Body of pancreas (tissue), 4 donors: ENCODE data around the gene SPOCK3. TPM values are rescaled to one million over a fixed set of nuclear protein-coding genes. Genes with fewer than 3 reads are reported as not detected.

Experiments used
- ATAC-seq: fragments of 150-250 bp; one replicate; pipeline ENCODE4 v1.9.1; 2016
- DNase-seq, 4 donors: peaks; one replicate each; pipeline ENCODE4 v3.0.0-alpha.2; 2019
- H3K27ac ChIP-seq, 4 donors: fragments of 200-600 bp; sonication (generic); 1 replicate in 3 of 4; 2 replicates in 1 of 4; pipeline versions ENCODE4 v1.5.1 to v1.6.1; 2016 to 2019; ENCODE audit warnings: mild to moderate bottlenecking in 1 of 4, mixed read lengths in 1 of 4, moderate library complexity in 1 of 4
- H3K27me3 ChIP-seq, 2 donors: fragments of 200-600 bp; sonication (generic); one replicate each; pipeline ENCODE4 v1.6.0; 2016; ENCODE audit warnings: mild to moderate bottlenecking in 1 of 2
- H3K36me3 ChIP-seq, 2 donors: fragments of 200-600 bp; sonication (generic); replicated peaks in 1 of 2; 2 replicates each; pipeline ENCODE4 v1.5.1; 2016; ENCODE audit warnings: low read depth in 2 of 2; ENCODE audit not compliant: insufficient read depth in 1 of 2
- H3K4me1 ChIP-seq: fragments of 200-600 bp; sonication (generic); one replicate; pipeline ENCODE4 v1.6.0; 2016
- H3K4me3 ChIP-seq, 2 donors: fragments of 200-600 bp; sonication (generic); 1 replicate in 1 of 2; 2 replicates in 1 of 2; pipeline ENCODE4 v1.5.1; 2016 to 2019
- H3K9me3 ChIP-seq, 3 donors: fragments of 200-600 bp; sonication (generic); 1 replicate in 2 of 3; 2 replicates in 1 of 3; pipeline ENCODE4 v1.5.1; 2016
- POLR2A ChIP-seq, 3 donors: fragments of 450-650 bp; IDR thresholded peaks; one replicate each; pipeline ENCODE4 v1.6.1; 2016; ENCODE audit warnings: antibody characterized with exemption in 3 of 3, mild to moderate bottlenecking in 2 of 3
- WGBS, 2 donors: methylation state at CpG; one replicate each; pipeline ENCODE4 v1.1.5; 2017; 5-methylcytosine and 5-hydroxymethylcytosine counted together
- intact Hi-C: fragments of 100-400 bp; cut with DNase I; formaldehyde crosslinking; loops from one replicate; pipeline ENCODE4 v1.15.1; 2023
- total RNA-seq, 2 donors: library from RNA; depleted of rRNA; stranded (reverse); fragments of >200 nt; gene quantifications; one replicate each; pipeline ENCODE4 v1.1.0, GENCODE V29; 2016
- TF ChIP-seq, protein P1 (sequence below), 7 experiments: fragments of 450-650 bp in 4 of 7; fragments of 200-600 bp in 3 of 7; sonication (generic) in 3 of 7; IDR thresholded peaks; one replicate each; pipeline ENCODE4 v1.5.1; 2016 to 2019; ENCODE audit warnings: antibody characterized with exemption in 7 of 7

The SPOCK3 gene
- total RNA-seq, 2 donors from 2014 or later = not detected

DNA sequence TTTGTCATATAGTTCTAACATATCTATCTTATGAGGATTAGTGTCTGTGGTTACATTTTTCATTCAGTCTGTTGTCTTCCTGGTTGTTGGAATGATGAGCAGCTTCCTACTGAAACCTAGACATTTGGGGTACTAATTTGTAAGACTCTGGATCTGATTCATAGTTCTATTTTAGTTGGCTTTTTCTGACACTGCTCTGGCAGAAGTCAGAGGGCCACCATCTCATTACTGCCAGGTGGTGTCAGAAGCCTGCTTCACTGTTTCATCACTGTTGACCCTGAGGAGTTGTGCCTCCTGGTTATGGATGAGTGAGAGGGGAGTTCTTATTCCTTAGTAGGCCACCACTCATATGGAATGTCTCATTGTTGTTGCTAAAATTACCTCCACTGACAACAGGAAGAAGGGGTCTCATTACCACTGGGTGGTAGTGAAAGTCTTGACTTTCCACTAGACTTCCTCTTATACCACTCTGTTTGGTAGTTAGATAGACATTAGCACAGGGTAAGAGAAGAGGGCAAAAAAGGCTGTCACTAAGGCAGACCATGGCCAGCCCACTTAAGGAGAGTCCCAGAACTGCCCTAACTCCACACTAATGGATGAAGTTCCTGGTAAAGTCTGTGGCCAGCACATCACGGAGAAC is 395.2 kb downstream of the SPOCK3 start:
- DNase-seq (no peak), ATAC-seq (no peak)
- intact Hi-C loops = no loop called here
- no peak for TF ChIP-seq POLR2A (IDR thresholded peaks at IDR 0.05)
- TF ChIP-seq, protein P1, sequence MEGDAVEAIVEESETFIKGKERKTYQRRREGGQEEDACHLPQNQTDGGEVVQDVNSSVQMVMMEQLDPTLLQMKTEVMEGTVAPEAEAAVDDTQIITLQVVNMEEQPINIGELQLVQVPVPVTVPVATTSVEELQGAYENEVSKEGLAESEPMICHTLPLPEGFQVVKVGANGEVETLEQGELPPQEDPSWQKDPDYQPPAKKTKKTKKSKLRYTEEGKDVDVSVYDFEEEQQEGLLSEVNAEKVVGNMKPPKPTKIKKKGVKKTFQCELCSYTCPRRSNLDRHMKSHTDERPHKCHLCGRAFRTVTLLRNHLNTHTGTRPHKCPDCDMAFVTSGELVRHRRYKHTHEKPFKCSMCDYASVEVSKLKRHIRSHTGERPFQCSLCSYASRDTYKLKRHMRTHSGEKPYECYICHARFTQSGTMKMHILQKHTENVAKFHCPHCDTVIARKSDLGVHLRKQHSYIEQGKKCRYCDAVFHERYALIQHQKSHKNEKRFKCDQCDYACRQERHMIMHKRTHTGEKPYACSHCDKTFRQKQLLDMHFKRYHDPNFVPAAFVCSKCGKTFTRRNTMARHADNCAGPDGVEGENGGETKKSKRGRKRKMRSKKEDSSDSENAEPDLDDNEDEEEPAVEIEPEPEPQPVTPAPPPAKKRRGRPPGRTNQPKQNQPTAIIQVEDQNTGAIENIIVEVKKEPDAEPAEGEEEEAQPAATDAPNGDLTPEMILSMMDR (IDR thresholded peaks at IDR 0.05) = no peak
- Histone ChIP-seq H3K4me1 (no peaks in the 10 kb centered on the region), H3K27ac (no peak overlapping the region), H3K9me3 (no peaks in the 10 kb centered on the region), H3K27me3 (no peaks in the 10 kb centered on the region), H3K36me3 (no peaks in the 10 kb centered on the region), H3K4me3 (no peak overlapping the region)
- 95 to 100% methylated on average over 1 of the region's 1 CpG for WGBS, 2 donors

- Histone ChIP-seq H3K27ac (no peak overlapping the region), H3K36me3 (no peaks in the 10 kb centered on the region), H3K4me1 (no peaks in the 10 kb centered on the region), H3K4me3 (no peak overlapping the region), H3K9me3 (no peaks in the 10 kb centered on the region), H3K27me3 (no peaks in the 10 kb centered on the region)
- no peak for ATAC-seq
- TF ChIP-seq POLR2A (IDR thresholded peaks at IDR 0.05) = no peak
- TF ChIP-seq, protein P1 (IDR thresholded peaks at IDR 0.05) = no peak
- WGBS, 2 donors = 78 to 81% methylated on average over 1 of the region's 1 CpG
- no peak for DNase-seq
- intact Hi-C loops = no loop called here
Measured at GRCh38 chr4:166836865-166837264, 397.4 kb downstream of the SPOCK3 start.

DNA sequence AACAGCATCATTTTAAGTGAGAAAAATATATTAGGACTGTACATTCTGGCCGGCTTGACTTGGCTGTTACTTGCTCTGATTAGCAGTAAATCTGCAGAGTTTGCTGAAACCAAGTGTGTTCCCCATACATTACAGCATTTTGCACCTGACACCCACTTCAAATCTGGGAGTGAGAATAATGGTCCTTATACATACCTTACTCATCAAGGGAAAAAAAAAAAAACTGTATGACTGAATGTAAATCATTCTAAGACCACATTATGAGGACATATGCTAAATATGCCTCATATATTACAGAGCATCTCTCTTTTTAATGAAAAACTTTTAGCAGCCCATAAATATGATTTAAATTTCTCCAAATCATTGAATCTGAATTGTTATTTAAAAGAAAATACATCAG is 406.7 kb downstream of the SPOCK3 start:
- Histone ChIP-seq H3K9me3 (no peaks in the 10 kb centered on the region), H3K4me3 (no peak overlapping the region), H3K27me3 (no peaks in the 10 kb centered on the region), H3K36me3 (no peaks in the 10 kb centered on the region), H3K27ac (no peak overlapping the region), H3K4me1 (peaks cover 8% of the 10 kb centered on the region)
- TF ChIP-seq, protein P1 (IDR thresholded peaks at IDR 0.05) = no peak
- TF ChIP-seq POLR2A (IDR thresholded peaks at IDR 0.05) = no peak
- 17 to 29% methylated on average over 1 of the region's 1 CpG for WGBS, 2 donors
- ATAC-seq (no peak), DNase-seq (no peak)
- intact Hi-C loops = no loop called here

DNA sequence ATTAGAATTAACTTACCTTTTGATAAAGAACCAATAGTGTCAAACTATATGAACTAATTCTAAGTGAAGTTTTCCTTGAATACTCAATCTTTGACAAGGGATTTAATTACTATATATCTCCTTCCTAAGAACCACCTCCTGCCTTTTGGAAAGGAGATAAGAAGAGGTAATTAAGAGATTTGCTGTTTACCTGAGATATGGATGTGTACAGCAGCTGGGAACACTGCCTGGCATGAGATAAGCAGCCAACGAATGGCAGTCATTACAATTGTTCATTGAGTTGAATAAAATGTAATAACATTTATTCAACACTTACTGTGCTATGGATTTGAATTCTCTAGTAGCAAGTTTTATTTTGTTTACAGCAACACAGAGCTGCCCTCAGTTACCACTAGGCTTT is 407.1 kb downstream of the SPOCK3 start:
- Histone ChIP-seq H3K27ac (no peak overlapping the region), H3K9me3 (no peaks in the 10 kb centered on the region), H3K4me1 (peaks cover 8% of the 10 kb centered on the region), H3K4me3 (no peak overlapping the region), H3K27me3 (no peaks in the 10 kb centered on the region), H3K36me3 (no peaks in the 10 kb centered on the region)
- intact Hi-C loops = no loop called here
- ATAC-seq (peak; percentile 18), DNase-seq (peak in 1 of 4 donors; percentile 16)
- 0 to 5% methylated on average over 1 of the region's 1 CpG for WGBS, 2 donors
- TF ChIP-seq, protein P1 (IDR thresholded peaks at IDR 0.05) = no peak
- TF ChIP-seq POLR2A (IDR thresholded peaks at IDR 0.05) = no peak

GRCh38 chr4:166823848-166824247 is 410.4 kb downstream of the SPOCK3 start:
- TF ChIP-seq, protein P1 (IDR thresholded peaks at IDR 0.05) = no peak
- TF ChIP-seq POLR2A (IDR thresholded peaks at IDR 0.05) = no peak
- no peaks in the 10 kb centered on the region for H3K27me3 ChIP-seq
- H3K27ac ChIP-seq = no peak overlapping the region
- no peaks in the 10 kb centered on the region for H3K9me3 ChIP-seq
- no peak overlapping the region for H3K4me3 ChIP-seq
- H3K4me1 ChIP-seq = peaks cover 8% of the 10 kb centered on the region
- intact Hi-C loops = no loop called here
- DNase-seq (no peak), ATAC-seq (no peak)
- no peaks in the 10 kb centered on the region for H3K36me3 ChIP-seq
- 49 to 50% methylated on average over 3 of the region's 3 CpGs for WGBS, 2 donors
